Islet precursor cell (in vitro differentiated cells): Measurements from ENCODE around the gene KLHL29.

ENCODE experiments used
- DNase-seq: peaks from one replicate; pipeline ENCODE4 v3.0.0-alpha.2; 2018

The KLHL29 gene

GRCh38 chr2:23756593-23757292 is 371.8 kb downstream of the KLHL29 start:
- DNase-seq, result no peak

- peak; percentile 61 for DNase-seq
These were observed 372.9 kb downstream of the KLHL29 start for GRCh38 chr2:23757686-23758433.
